GM13977 (cell line): Measurements from ENCODE around the gene PLEKHM3.

ENCODE experiments used
- DNase-seq: peaks from one replicate; pipeline ENCODE4 v3.0.0; 2012; ENCODE audit warnings: low spot score
- in situ Hi-C: fragments of 300-500 bp; cut with MboI; formaldehyde crosslinking; loops from one replicate; pipeline ENCODE4 v1.12.0; 2022; ENCODE audit warnings: low sequenced_read_pairs, low pct_unique_long_range_greater_than_20kb, mixed read lengths, inconsistent platforms; ENCODE audit not compliant: unreplicated experiment
- TF ChIP-seq, protein P1 (sequence below): IDR thresholded peaks from 2 replicates; pipeline ENCODE4 v1.5.1; 2012; ENCODE audit warnings: mild to moderate bottlenecking, control low read depth; ENCODE audit not compliant: insufficient read depth; ENCODE audit errors: extremely low read depth, missing control alignments

Gene PLEKHM3

GRCh38 chr2:208000701-208001395 is 24.5 kb downstream of the PLEKHM3 start:
- in situ Hi-C loops, result no loop called here
- TF ChIP-seq, protein P1, sequence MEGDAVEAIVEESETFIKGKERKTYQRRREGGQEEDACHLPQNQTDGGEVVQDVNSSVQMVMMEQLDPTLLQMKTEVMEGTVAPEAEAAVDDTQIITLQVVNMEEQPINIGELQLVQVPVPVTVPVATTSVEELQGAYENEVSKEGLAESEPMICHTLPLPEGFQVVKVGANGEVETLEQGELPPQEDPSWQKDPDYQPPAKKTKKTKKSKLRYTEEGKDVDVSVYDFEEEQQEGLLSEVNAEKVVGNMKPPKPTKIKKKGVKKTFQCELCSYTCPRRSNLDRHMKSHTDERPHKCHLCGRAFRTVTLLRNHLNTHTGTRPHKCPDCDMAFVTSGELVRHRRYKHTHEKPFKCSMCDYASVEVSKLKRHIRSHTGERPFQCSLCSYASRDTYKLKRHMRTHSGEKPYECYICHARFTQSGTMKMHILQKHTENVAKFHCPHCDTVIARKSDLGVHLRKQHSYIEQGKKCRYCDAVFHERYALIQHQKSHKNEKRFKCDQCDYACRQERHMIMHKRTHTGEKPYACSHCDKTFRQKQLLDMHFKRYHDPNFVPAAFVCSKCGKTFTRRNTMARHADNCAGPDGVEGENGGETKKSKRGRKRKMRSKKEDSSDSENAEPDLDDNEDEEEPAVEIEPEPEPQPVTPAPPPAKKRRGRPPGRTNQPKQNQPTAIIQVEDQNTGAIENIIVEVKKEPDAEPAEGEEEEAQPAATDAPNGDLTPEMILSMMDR, result no peak
- DNase-seq, result no peak

DNA sequence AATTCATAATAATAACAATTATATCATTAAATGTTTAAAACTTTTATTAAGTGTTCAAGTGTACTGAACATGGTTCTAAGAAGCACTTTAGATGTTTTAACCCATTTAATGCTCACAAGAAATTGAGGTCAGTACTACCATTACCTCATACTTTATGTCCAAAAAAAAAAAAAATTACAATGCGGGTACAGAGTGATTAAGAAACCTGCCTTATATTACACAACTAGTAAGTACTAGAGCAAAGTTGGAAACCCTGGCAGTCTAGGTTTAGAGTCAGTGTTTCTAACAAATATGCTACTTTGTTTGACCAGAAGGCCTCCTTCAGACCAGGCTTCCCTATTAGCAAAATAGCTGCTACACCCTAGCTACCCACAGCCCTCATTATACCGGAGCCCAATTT is 28.5 kb downstream of the PLEKHM3 start:
- TF ChIP-seq, protein P1, result no peak
- no peak for DNase-seq
- in situ Hi-C loops, result no loop called here

GRCh38 chr2:207995887-207996286 is 29.4 kb downstream of the PLEKHM3 start:
- no peak for DNase-seq
- in situ Hi-C loops, result no loop called here
- TF ChIP-seq, protein P1, result no peak

GRCh38 chr2:207993151-207993763 is 32.1 kb downstream of the PLEKHM3 start:
- in situ Hi-C loops, result no loop called here
- DNase-seq, result no peak

GRCh38 chr2:207991944-207992343 is 33.4 kb downstream of the PLEKHM3 start:
- in situ Hi-C loops, result no loop called here
- TF ChIP-seq, protein P1, result no peak
- DNase-seq, result no peak

More at GRCh38 chr2:207993151-207993763, 32.1 kb downstream of the PLEKHM3 start:
- TF ChIP-seq, protein P1, result no peak

- DNase-seq, result no peak
- in situ Hi-C loops, result no loop called here
- TF ChIP-seq, protein P1, result no peak
Observed at GRCh38 chr2:207990784-207991183, 34.5 kb downstream of the PLEKHM3 start.

DNA sequence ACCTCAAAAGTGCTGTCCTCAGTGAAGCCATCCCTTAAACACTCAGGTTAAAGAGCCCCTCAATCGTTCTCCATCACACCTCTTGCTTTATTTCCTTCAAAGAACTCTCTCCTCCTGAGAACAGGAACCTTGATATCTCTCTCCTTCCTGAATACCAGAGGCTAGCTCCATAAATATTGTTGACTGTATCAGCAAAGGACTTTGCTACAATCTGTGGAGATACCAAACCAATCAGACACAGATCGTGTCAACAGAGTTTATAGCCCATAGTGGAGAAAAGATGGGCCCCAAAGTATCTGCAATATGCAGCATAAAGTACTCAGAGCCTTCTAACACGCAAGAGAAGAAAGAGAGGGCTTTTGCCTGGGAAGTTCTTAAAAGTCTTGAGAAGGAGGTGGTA is 36.4 kb downstream of the PLEKHM3 start:
- TF ChIP-seq, protein P1, result no peak
- DNase-seq, result no peak
- in situ Hi-C loops, result no loop called here
